GM21825 (cell line): ENCODE data around the gene KSR2.

Experiments used
- ATAC-seq: cut with Tn5 transposase; IDR thresholded peaks from one replicate; pipeline ENCODE4 v1.9.1; 2021; ENCODE audit warnings: mild to moderate bottlenecking, moderate library complexity; ENCODE audit not compliant: unreplicated experiment

KSR2 gene

DNA sequence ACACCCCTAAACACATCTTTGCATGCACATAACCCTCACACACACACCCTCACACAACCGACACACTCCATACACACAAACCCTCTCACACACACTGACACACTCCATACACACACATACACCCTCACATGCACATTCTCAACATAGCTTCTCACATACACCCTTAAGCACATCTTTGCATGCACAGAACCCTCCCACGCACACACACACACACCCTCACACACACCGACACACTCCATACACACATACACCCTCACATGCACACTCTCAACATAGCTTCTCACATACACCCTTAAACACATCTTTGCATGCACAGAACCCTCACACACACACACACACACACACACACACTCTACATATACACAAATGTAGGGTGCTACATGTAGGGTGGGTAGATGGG, 534.9 kb downstream of the KSR2 start:
- no peak for ATAC-seq

DNA sequence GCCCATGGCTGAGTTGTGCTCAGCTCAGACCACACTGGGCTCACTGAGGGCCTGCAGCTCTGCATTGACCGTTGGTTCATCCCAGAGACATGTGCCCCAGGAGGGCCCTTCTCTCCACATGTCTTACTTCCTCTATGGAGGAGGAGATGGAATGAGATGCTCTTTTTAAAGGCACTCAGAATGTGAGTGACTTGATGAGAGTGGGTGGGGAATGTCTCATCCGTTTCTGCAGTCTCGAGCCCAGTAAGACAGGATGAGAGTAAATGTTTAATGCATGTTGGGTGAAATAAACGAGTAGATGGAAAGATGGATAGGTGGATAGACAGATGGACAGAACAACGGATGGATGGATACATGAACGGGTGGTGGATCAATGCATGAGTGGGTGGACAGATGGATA, 538.5 kb downstream of the KSR2 start:
- no peak for ATAC-seq

- no peak for ATAC-seq
Observed at GRCh38 chr12:117427211-117427610, 541.6 kb downstream of the KSR2 start.

DNA sequence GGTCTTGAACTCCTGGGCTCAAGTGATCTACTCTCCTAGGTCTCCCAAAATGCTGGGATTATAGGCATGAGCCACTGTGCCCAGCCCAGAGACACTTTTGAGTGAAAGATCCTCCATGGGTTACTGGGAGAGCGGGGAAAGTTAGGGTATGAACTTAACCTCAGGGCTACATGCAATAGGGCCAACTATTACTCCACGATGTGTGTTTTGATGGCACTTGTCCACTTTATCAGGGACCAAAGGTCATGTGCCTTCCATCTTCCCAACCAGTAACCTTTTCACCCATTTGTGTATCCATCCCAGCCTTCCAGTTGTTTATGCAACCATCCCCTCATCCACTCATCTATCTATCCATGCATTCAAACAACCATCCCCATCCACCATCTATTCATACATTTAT, 546.8 kb downstream of the KSR2 start:
- ATAC-seq: no peak

DNA sequence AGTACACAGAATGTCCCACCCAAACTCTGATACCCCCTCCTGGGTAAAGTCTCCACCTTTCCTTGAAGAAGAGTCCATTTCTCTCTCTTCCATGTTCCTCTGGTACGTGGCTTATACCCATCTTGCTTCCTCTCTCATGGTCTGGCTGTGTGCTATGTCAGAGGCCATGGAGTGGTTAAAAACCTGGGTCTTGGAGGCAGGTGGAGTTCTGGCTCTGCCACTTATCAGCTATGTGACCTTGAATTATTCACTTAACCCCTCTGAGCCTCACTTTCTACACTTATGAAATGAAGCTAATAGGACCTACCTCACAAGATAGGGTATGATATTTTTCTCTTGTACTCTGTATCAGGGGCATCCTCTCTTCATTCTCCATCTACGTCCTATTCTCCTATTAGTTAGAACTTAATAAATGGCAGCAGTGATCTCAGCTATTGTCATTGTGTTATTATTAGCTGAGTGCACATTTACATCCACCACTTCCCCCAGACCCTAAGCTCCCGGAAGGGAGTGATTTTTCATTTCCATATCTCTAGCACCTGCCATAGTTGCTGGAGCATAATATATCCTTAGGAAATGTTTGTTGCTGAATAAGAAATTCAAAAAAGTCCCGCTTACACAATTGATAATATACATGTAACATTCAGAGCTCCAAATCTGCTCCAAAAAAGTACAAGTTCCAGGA, 547.6 kb downstream of the KSR2 start:
- no peak for ATAC-seq

DNA sequence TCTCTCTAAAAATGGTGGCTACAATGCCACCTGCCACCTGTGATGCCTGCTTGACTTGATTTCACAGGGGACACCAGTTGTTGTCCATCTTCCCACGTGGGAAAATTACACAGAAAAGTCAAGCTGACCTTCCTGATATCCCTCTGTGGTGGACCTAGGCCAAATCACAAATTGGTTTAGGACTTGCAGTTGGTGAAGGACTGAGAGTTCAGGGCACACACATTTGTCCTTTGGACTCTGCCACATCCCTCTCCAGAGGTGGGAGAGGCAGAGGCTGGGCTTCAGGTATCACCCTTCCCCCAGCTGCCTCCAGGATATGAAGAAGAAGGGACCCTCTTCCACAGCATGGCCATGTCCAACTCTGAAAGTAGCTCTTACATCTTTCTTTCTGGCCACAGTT, 551.8 kb downstream of the KSR2 start:
- ATAC-seq: no peak

DNA sequence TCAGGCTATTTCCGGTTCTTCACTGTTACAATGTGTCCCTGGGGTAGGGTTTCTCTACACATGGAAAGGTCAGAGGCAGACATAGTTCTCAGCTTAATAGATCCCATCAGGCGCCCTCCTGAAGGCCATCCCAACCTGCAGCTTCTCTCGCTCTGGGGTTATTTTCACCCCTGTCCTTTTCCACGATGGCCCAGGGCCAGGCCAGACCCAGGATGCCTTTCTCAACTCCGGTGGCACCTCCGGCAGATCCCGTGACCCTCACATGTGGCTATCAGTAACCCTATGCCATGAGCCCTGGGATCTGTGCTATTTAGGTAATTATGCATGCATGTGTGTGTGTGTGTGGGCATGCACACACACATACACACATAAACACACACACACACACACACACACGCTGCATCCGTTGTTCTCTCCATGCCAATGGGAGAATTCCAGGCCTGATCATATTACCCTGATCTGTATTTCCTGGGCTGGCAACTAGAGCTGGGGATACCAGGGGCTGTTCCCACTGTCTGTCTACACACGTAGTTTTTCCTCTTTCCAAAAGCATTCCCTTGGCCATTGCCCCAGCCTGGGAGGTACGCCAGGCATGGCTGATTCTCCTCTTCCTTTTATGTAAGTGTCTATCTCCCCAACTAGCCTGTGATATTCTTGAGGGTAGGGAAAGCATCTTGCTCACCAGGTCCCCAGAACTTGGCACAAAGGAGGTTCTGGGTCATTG, 556.2 kb downstream of the KSR2 start:
- no peak for ATAC-seq

DNA sequence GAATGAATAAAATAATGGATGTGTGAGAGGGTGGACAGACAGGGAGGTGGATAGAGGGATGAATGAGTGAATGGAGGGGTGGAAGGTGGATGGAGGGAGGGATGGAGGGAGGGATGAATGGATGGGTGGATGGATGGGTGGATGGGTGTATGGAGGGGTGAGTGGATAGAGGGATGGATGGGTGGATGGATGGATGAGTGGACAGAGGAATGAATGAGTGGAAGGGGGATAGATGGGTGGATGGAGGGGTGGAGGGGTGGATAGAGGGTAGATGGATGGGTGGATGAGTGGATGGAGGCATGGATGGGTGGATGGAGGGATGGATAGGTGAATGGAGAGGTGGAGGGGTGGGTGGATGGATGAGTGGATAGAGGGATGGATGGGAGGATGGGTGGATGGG, 559.5 kb downstream of the KSR2 start:
- ATAC-seq: no peak

GRCh38 chr12:117408161-117408791, 560.5 kb downstream of the KSR2 start:
- ATAC-seq: no peak

GRCh38 chr12:117404940-117405339, 563.9 kb downstream of the KSR2 start:
- no peak for ATAC-seq

- ATAC-seq: no peak
Observed at GRCh38 chr12:117404203-117404853, 564.5 kb downstream of the KSR2 start.

DNA sequence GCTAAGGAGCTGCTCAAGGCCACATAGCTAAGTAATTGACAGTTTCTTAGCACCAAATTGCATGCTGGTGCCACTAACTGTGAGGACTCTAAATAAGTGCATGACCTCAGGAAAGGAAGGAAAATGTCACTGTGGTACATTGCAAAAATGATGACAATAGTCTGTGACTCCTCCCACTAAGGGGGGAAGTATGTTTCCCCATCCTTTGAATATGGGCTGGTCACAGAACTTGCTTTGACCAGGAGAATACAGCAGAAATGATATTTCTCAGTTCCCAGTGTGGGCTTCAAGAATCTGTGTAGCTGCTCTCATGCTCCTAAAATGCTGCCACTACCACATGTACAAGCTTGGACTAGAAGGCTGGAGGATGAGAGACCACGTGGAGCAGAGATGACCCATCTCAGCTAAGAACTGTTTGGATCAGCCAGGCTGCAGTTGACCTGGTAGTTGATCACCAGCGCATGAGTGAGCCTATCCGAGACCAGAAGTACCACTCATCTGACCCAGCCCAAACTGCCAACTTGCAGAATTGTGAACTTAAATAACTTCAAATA, 565.1 kb downstream of the KSR2 start:
- no peak for ATAC-seq
